ENCODE measurements around the gene LSMEM2. TPM values are rescaled to one million over a fixed set of nuclear protein-coding genes. Genes with fewer than 3 reads are reported as not detected.
A peak's percentile ranks its signal among the peaks of the same experiment; 100 is the strongest.

LSMEM2 gene
- total and polyA plus RNA-seq, 9 of the 15 experiments (the other 6 are each of a cell fraction or from before 2014, with no cell fraction given): not detected

DNA sequence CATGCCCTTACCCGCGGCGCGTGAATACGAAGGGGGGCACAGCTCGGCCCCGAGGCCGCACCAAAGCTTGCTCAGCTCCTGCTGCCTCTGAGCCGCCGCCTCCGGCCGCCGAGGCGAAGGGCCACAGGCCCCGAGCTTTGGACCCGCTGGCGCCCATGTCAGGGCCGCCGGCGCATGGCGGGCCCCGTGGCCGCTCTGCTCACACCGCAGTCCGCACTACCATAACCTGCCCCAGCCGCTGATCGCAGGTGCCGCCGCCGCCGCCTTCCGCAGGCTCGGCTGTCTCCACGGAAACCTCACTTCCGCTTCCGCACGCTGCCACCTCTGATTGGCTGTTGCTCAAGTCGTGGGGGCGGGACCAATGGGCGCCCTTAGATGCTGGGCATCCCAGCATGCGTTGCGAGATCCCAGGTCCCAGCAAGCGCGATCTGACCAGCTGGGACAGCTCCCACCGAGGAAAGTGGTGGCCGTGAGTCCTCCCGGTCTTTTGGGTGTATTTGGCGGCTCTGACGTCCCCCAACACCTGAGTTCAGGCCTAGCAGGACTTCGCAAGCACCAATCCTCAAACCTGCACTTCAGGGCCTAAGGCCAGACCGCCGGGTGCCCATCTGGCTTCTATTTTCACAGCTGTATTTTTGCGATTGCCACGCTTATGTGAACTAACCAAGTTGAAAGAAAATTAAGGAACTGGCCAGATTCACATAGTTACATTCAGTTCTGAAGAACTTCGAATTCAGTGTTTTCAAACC lies 49.2 kb downstream of the LSMEM2 start, which contains the start of gene TUSC2 (continued):
- TF ChIP-seq HOMEZ (CRISPR knock-in tag; IDR thresholded peaks at IDR 0.05) (no peak), MCM7 (IDR thresholded peaks at IDR 0.05) (no peak), RAD51 (IDR thresholded peaks at IDR 0.05; ENCODE audit: borderline replicate concordance, low read depth) (no peak), RBBP5 (IDR thresholded peaks at IDR 0.05; ENCODE audit: borderline replicate concordance, insufficient read depth, low read length, poor library complexity, severe bottlenecking) (peak; percentile 60), E2F1 (CRISPR knock-in tag; IDR thresholded peaks at IDR 0.05) (no peak; the same call in 1 of the 2 replicates), SNRNP70 (optimal IDR thresholded peaks at IDR 0.05; ENCODE audit: low read depth, low read length) (no peak), E2F5 (CRISPR knock-in tag; IDR thresholded peaks at IDR 0.05) (no peak), ZBTB1 (CRISPR knock-in tag; IDR thresholded peaks at IDR 0.05; ENCODE audit: borderline replicate concordance, low read depth) (0 out of 2 replicates have a peak, but pooled peaks have one; percentile 44), ATF3 (IDR thresholded peaks at IDR 0.05) (no peak), ATF3 (CRISPR knock-in tag; conservative IDR thresholded peaks at IDR 0.05) (no peak), TCF7 (IDR thresholded peaks at IDR 0.05; ENCODE audit: borderline replicate concordance) (no peak), BCOR (IDR thresholded peaks at IDR 0.05) (no peak), PHB (CRISPR knock-in tag; IDR thresholded peaks at IDR 0.05) (no peak), HDAC1 (IDR thresholded peaks at IDR 0.05) (peak in 1 of 2 experiments; percentile 90; a peak in 2 of 4 replicates), KLF10 (CRISPR knock-in tag; IDR thresholded peaks at IDR 0.05) (no peak), ERF (CRISPR knock-in tag; IDR thresholded peaks at IDR 0.05) (no peak), MAFK (IDR thresholded peaks at IDR 0.05; ENCODE audit: low read length) (no peak), USF2 (CRISPR knock-in tag; IDR thresholded peaks at IDR 0.05) (no peak)
- TF ChIP-seq, protein P1, sequence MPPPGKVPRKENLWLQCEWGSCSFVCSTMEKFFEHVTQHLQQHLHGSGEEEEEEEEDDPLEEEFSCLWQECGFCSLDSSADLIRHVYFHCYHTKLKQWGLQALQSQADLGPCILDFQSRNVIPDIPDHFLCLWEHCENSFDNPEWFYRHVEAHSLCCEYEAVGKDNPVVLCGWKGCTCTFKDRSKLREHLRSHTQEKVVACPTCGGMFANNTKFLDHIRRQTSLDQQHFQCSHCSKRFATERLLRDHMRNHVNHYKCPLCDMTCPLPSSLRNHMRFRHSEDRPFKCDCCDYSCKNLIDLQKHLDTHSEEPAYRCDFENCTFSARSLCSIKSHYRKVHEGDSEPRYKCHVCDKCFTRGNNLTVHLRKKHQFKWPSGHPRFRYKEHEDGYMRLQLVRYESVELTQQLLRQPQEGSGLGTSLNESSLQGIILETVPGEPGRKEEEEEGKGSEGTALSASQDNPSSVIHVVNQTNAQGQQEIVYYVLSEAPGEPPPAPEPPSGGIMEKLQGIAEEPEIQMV (tag; conservative IDR thresholded peaks at IDR 0.05; ENCODE audit: low read depth): no peak
